Thyroid gland (tissue), 4 donors: ENCODE measurements around the gene KNL1.

Experiments
- CTCF ChIP-seq, 6 experiments: fragments of 200-600 bp in 3 of 6; fragments of 450-650 bp in 3 of 6; sonication (generic) in 3 of 6; IDR thresholded peaks; one replicate each; pipeline ENCODE4 v1.5.1; 2016 to 2019; ENCODE audit warnings: antibody characterized with exemption in 6 of 6, mild to moderate bottlenecking in 2 of 6, inconsistent platforms in 1 of 6, moderate library complexity in 1 of 6
- POLR2A ChIP-seq, 2 donors: fragments of 450-650 bp; IDR thresholded peaks; one replicate each; pipeline ENCODE4 v1.6.1; 2017; ENCODE audit warnings: antibody characterized with exemption in 2 of 2, mild to moderate bottlenecking in 2 of 2, moderate library complexity in 1 of 2

GRCh38 chr15:40693904-40694687, 100.0 kb downstream of the KNL1 start:
- TF ChIP-seq CTCF (IDR thresholded peaks at IDR 0.05), result peak in 1 of 6 experiments; percentile 13
- TF ChIP-seq POLR2A (IDR thresholded peaks at IDR 0.05), result no peak
